GM21381 (cell line): ENCODE data around the gene WNK2.

Source experiments
- ATAC-seq: cut with Tn5 transposase; IDR thresholded peaks from one replicate; pipeline ENCODE4 v1.9.1; 2021; ENCODE audit warnings: mild to moderate bottlenecking, moderate library complexity; ENCODE audit not compliant: unreplicated experiment

The WNK2 gene

DNA sequence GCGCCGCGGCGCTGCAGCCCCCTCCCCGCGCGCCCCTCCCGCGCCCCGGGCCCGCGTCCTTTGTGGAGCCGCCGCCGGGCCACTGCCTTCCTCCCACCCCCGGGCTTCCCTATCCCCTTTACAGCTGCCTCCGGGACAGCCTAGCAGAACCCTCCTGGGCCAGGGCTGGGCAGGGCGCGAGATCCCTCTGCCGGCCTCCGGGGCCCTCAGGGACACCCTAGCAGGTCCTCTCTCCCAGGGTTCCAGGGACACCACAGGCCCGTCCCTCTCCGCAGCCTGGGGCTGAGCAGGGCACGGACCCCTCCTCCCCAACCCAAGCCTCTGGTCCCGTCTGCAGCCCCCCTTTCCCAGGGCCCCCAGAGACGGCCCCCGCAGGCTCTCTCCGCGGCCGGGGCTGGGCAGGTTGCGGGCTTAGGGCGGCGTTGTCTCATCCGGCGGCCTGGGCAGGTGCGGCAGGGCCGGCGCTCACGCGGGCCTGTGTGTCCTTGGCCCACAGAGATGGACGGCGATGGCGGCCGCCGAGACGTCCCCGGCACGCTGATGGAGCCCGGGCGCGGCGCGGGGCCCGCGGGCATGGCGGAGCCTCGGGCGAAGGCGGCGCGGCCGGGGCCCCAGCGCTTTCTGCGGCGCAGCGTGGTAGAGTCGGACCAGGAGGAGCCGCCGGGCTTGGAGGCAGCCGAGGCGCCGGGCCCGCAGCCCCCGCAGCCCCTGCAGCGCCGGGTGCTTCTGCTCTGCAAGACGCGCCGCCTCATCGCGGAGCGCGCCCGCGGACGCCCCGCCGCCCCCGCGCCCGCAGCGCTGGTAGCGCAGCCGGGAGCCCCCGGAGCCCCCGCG, 710 bp downstream of the WNK2 start:
- ATAC-seq: no peak

- no peak for ATAC-seq
Observed at GRCh38 chr9:93185266-93186214, 1.6 kb downstream of the WNK2 start.

- ATAC-seq: no peak
Observed at GRCh38 chr9:93186215-93186945, 2.4 kb downstream of the WNK2 start.

DNA sequence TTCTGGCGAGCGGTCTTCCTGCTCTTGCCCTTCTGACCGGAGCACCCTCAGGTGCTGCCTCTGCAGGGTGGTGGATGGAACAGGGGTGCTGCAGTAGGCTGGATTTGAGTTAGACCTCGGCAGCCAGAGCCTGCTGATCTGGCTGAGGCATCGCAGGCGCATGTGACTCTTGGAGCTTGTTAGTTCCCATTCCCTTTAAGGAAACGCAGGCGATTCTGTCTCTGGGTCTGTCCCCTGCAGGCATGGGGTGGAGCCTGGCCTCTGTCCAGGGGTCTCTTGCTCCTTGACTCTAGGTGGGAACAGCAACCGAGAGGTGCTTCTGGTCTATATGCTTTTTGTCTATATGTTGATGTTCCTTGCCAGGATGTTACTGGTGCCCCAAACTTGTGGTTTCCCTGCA, 3.1 kb downstream of the WNK2 start:
- no peak for ATAC-seq

GRCh38 chr9:93187574-93187973, 3.6 kb downstream of the WNK2 start:
- ATAC-seq: no peak

GRCh38 chr9:93188426-93189368, 4.8 kb downstream of the WNK2 start:
- no peak for ATAC-seq

- ATAC-seq: no peak
Observed at GRCh38 chr9:93189369-93190132, 5.6 kb downstream of the WNK2 start.

DNA sequence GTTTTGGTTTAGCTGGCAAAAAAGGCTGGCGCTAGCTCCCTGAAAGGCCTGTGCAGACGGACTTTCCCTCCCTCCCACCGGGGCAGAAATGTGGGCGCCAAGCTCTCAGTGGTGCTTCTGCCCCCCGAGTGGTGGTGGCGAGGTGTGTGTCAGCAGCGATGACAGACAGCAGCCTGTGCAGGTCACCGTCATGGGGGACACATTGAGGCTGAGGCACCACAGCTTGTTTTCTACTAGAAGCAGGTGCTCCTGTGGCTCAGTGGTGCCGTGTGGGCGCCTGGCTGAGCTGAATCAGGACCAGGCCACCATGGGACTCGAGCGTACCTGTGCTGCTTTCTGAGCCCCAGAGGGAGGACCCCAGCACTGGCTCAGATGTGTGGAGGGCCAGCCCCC, 6.2 kb downstream of the WNK2 start:
- no peak for ATAC-seq

DNA sequence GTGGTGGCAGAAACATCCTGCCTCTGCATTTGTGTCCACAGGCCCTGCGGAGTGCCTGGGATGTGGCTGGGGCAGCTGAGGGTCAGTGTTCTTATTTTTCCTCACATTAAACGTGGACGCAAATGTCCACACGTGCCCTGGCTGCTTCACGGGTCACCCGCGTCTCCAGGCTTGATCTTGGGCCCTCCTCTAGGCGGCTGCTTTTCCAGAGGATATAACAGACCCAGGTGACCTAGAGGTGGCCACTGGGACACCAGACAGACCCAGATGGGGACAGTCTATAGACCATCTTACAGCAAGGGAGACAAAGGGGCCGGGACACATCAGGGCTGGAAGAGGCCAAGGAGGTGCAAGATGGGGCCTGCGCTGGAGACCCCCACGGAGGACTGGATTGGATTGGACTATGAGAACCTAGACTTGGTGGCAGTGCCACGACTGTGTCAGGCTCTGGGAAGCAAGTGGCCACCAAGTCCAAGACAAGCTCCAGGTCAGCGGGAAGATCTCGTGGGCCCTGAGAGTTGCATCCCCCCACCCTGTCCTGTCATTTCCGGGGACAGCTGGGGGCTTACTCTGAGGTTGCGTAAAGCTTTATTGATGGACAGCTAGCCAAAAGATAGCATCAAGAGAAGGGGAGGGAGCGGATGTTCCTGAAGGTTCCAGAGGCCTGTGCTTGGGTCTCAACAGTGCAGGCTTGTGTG, 6.9 kb downstream of the WNK2 start:
- no peak for ATAC-seq

- no peak for ATAC-seq
Observed at GRCh38 chr9:93191354-93191660, 7.4 kb downstream of the WNK2 start.

- no peak for ATAC-seq
Observed at GRCh38 chr9:93192721-93193387, 8.9 kb downstream of the WNK2 start.

DNA sequence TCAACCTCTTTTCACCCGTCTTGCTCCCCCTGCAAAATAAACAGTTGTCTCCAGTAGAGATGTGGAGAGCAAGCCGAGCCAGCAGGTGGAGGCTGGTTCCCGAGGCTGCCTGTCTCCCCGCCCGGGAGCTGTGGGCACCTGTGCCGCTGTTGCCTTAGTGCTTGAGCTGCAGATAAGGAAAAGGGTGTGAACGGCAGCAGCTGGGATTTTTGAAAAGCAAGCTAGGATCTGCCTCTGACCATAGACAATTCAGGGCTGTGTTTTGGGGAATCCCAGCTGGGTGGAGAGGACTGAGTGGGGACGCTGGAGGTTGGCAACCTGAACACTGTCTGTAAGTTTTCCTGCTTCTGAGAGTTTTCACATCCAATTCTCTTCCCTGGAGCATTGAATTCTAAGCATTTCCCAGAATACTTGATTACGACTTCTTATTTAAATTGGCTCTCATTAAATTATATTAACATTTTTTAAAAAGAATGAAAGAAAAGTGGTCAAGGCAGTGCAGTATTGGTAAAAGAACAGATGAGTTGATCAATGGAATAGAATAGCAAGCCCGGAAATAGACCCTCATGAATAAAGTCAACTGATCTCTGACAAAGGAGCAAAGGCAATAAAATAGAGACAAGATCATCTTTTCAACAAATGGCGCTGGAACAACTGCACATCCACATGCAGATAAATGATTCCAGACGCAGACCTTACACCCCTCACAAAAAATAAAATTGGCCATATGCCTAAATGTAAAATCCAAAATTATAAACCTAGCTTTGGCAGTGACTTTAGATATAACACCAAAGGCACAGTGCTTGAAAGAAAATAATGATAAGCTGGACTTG, 9.7 kb downstream of the WNK2 start:
- ATAC-seq: no peak

DNA sequence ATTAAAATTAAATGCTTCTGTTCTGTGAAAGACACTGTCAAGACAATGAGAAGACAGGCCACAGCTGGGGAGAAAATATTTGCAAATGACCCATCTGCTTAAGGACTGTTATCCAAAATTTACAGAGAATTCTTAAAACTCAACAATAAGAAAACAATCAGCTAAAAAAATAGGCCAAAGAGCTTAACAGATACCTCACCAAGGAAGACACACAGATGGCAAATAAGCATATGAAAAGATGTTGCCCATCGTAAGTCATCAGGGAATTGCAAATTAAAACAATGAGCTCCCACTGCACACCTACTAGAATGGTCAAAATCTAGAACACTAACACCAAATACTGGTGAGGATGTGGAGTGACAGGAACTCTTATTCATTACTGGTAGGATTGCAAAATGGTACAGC, 10.3 kb downstream of the WNK2 start:
- no peak for ATAC-seq

GRCh38 chr9:93194641-93195040, 10.7 kb downstream of the WNK2 start:
- ATAC-seq: no peak

DNA sequence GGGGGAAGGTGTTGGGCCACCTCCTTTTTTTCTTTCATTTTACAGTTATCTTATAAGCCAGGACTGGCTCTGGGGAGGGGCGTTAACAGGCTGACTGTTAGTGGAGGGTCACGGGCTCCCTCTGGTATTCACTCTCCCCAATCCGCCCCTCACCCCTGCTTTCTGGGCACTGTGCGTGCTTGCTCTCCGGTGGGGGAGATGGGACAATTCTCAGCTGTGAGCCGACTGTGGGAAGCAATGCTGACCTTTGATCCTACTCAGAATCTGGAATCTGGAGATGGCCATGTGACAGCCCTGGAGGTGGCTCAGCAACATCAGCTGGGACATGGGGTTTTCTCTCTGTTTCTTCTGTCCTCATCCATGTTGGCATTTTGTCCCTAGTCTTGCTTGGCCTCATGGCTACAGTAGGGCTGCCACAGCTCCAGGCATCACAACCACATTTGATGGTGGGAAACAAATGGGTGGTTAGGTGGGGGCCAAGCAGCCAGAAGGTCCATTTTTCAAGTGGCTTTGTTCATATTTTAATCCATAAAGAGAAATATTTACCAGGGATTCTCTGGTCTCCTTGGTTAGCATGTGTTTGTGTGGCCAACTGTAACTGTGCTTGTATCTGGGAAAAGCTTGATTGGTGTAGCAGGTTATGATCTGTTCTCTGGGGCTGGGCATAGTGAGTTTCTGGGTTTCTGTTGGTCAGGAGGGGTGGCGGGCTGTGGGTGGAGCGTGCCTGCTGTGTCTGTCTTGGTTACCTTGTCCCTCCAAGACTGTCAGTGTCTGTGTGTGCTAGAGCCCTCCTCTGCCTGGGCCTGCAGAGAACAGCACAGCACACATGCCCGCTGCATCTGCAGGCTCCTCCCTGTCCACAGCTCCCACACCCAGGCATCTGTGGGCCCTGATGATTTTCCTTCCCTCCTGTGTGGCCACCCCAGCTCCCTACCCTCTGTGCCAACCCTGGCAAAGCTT, 12.4 kb downstream of the WNK2 start:
- ATAC-seq: no peak

GRCh38 chr9:93197670-93198069, 13.7 kb downstream of the WNK2 start:
- ATAC-seq: no peak
